OCI-LY3 (cell line): ENCODE data around the gene SLC12A7.

Source experiments
- H2AFZ ChIP-seq: fragments of 200-600, 300-600 bp; shearing (Covaris generic); 2 replicates; pipeline ENCODE4 v1.6.0; 2014; ENCODE audit warnings: antibody characterized with exemption, low read depth, low read length
- H3K27ac ChIP-seq: fragments of 200-600, 300-600 bp; sonication (generic); 2 replicates; pipeline ENCODE4 v1.5.1; 2014; ENCODE audit warnings: mild to moderate bottlenecking, low read length, moderate library complexity, mixed read lengths
- H3K27me3 ChIP-seq: fragments of 200-600, 300-600 bp; sonication (generic); 2 replicates; pipeline ENCODE4 v1.6.1; 2014; ENCODE audit warnings: low read depth, low read length, mixed read lengths
- H3K36me3 ChIP-seq: fragments of 200-600, 300-600 bp; sonication (generic); replicated peaks from 2 replicates; pipeline ENCODE3; 2014; ENCODE audit warnings: low read depth, low read length, mixed read lengths
- H3K4me1 ChIP-seq: fragments of 300-600, 200-600 bp; sonication (generic); 2 replicates; pipeline ENCODE4 v1.6.1; 2014; ENCODE audit warnings: low read length, mixed read lengths
- H3K4me2 ChIP-seq: fragments of 200-600, 300-600 bp; sonication (generic); 2 replicates; pipeline ENCODE4 v1.6.1; 2014; ENCODE audit warnings: low read length, mixed read lengths
- H3K4me3 ChIP-seq: fragments of 300-600, 200-600 bp; sonication (generic); 2 replicates; pipeline ENCODE4 v1.5.1; 2014; ENCODE audit warnings: antibody characterized with exemption, mild to moderate bottlenecking, low read length, moderate library complexity
- H3K79me2 ChIP-seq: fragments of 300-600, 200-600 bp; shearing (Covaris generic); 2 replicates; pipeline ENCODE4 v1.6.1; 2014; ENCODE audit warnings: mild to moderate bottlenecking, low read length, mixed read lengths
- H3K9ac ChIP-seq: fragments of 300-600, 200-600 bp; shearing (Covaris generic); 2 replicates; pipeline ENCODE4 v1.6.0; 2014; ENCODE audit warnings: mild to moderate bottlenecking, low read length, moderate library complexity
- H3K9me3 ChIP-seq: fragments of 200-600, 300-600 bp; shearing (Covaris generic); 2 replicates; pipeline ENCODE4 v1.6.1; 2014; ENCODE audit warnings: low read length, mixed read lengths; ENCODE audit not compliant: insufficient read depth
- H4K20me1 ChIP-seq: fragments of 200-600, 300-600 bp; sonication (generic); 2 replicates; pipeline ENCODE4 v1.6.1; 2016; ENCODE audit warnings: low read length, mixed read lengths; ENCODE audit not compliant: insufficient read depth
- EZH2phosphoT487 ChIP-seq: fragments of 200-600 bp; shearing (Covaris generic); IDR thresholded peaks from 2 replicates; pipeline ENCODE4 v1.6.1; 2018; ENCODE audit warnings: antibody characterized with exemption, mixed run types, low read depth
- TF ChIP-seq, protein P1 (sequence below): fragments of 200-600, 300-600 bp; sonication (generic); IDR thresholded peaks from 2 replicates; pipeline ENCODE4 v1.5.1; 2014; ENCODE audit warnings: antibody characterized with exemption, low read length, low read depth

SLC12A7 gene

DNA sequence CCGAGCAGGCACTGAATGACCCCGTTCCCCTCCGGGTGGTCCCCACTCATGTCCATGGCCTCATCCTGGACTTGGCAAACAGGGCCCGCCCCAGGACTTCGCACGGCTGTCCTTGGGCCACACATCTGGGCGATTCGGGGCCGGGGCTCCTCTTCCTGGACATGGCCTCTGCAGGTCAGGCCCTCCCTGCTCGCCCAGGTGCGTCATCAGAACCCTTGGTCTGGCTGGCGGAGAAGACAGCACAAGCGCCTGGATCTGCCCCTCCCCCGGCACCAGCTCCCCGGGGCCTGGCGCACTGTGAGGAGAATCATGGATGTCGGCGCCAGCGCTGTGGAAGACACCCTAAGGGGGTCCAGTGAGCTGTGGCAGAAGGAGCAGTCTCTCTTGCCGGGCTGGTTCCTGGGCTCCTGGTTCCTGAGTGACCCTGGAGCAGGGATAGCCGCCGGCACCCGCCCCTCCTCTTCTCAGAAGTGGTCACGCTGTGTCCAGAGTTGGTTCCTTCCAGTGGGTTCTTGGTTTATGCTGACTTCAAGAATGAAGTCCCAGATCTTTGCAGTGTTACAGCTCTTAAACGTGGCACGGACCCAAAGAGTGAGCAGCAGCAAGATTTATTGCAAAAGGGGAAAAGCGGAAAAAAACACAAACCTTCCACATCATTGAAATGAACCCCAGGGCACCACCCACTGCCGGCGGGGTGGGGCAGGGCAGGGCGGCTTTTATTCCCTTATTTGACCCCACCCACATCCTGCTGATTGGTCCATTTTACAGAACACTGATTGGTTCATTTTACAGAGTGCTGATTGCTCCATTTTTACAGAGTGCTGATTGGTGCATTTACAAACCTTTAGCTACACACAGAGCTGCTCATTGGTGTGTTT, 25.9 kb upstream of the SLC12A7 start:
- no peak for TF ChIP-seq EZH2phosphoT487
- no peaks in the 10 kb centered on the region for H3K9me3 ChIP-seq
- H3K79me2 ChIP-seq: no peaks in the 10 kb centered on the region
- H3K4me2 ChIP-seq: peak overlapping the region; percentile 39
- no peak overlapping the region for H3K4me3 ChIP-seq
- H2AFZ ChIP-seq: peak overlapping the region; percentile 31; the same call in 1 of the 2 replicates
- peaks cover 72% of the 10 kb centered on the region for H3K4me1 ChIP-seq
- H3K27ac ChIP-seq: peak overlapping the region; percentile 66
- no peaks in the 10 kb centered on the region for H3K36me3 ChIP-seq
- no peaks in the 10 kb centered on the region for H4K20me1 ChIP-seq
- H3K9ac ChIP-seq: no peak overlapping the region
- no peaks in the 10 kb centered on the region for H3K27me3 ChIP-seq

DNA sequence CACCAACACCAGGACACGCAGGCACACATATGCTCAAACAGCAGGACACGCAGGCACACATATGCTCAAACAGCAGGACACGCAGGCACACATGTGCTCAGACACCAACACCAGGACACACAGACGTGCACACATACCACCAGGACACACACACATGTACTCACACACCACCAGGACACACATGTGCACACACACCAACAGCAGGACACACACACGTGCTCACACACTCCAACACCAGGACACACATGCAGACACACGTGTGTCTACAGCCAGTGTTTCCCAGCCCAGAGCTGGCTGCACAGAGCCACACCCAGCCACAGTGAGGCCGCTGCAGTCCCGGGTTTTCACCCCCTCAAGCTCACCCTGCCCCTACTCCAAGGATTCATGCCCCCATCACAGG, 25.0 kb upstream of the SLC12A7 start:
- H4K20me1 ChIP-seq: no peaks in the 10 kb centered on the region
- no peak overlapping the region for H3K4me2 ChIP-seq
- no peaks in the 10 kb centered on the region for H3K36me3 ChIP-seq
- no peak overlapping the region for H3K4me3 ChIP-seq
- H3K27me3 ChIP-seq: no peaks in the 10 kb centered on the region
- no peak overlapping the region for H3K9ac ChIP-seq
- TF ChIP-seq, protein P1, sequence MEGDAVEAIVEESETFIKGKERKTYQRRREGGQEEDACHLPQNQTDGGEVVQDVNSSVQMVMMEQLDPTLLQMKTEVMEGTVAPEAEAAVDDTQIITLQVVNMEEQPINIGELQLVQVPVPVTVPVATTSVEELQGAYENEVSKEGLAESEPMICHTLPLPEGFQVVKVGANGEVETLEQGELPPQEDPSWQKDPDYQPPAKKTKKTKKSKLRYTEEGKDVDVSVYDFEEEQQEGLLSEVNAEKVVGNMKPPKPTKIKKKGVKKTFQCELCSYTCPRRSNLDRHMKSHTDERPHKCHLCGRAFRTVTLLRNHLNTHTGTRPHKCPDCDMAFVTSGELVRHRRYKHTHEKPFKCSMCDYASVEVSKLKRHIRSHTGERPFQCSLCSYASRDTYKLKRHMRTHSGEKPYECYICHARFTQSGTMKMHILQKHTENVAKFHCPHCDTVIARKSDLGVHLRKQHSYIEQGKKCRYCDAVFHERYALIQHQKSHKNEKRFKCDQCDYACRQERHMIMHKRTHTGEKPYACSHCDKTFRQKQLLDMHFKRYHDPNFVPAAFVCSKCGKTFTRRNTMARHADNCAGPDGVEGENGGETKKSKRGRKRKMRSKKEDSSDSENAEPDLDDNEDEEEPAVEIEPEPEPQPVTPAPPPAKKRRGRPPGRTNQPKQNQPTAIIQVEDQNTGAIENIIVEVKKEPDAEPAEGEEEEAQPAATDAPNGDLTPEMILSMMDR: no peak
- TF ChIP-seq EZH2phosphoT487: no peak
- H2AFZ ChIP-seq: no peak overlapping the region
- no peaks in the 10 kb centered on the region for H3K9me3 ChIP-seq
- H3K4me1 ChIP-seq: peaks cover 82% of the 10 kb centered on the region
- H3K27ac ChIP-seq: no peak overlapping the region
- H3K79me2 ChIP-seq: no peaks in the 10 kb centered on the region

DNA sequence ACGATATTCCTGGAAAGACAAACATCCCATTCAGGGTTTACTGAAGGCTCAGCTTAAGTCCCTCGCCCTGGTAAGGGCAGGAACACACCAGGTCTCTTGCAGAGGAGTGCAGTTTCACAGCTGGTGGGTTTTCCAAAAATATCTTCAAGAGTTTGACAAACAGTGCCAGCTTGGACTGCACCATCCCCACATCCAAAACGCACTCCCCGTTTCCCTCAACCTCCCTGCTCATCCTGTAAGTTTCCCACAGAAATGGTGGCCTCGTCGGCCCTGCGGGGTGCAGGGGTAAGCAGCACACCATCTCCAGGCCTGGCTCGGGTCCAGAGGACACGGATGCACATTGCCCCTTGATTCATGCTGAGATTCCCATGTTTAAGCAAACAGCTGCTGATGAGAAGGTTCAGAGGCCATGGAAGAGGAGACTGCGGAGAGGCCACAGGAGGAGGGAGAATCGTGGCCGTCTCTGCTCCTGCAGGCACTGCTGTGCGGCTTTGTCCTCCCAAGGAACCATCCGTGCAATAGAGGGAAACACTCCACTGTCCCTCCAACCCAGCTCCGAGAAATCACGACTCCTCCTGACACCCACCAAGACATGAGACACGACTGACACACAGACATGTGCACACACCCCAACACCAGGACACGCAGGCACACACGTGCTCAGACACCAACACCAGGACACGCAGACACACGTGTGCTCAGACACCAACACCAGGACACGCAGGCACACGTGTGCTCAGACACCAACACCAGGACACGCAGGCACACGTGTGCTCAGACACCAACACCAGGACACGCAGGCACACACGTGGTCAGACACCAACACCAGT, 24.0 kb upstream of the SLC12A7 start:
- TF ChIP-seq, protein P1: no peak
- TF ChIP-seq EZH2phosphoT487: no peak
- H3K27ac ChIP-seq: peak overlapping the region; percentile 87

DNA sequence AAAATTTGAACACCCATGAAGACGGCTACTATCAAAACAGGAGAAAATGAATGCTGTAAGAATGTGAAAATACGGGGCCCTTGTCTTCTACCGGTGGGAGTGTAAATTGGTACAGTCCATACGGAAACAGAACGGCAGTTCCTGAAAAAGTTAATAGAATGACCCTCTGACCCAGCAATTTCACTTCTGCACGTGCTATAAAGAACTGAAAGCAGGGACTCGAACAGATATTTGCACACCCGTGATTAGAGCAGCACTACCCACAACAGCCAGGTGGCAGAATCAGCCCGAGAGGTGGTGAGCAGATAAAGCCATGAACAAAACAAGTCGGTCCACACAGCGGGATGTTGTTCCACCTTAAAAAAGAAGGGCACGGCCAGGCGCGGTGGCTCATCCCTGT, 22.6 kb upstream of the SLC12A7 start:
- Histone ChIP-seq H3K4me2 (peak overlapping the region; percentile 57), H3K9me3 (no peaks in the 10 kb centered on the region), H2AFZ (no peak overlapping the region), H3K4me1 (peaks cover 86% of the 10 kb centered on the region), H3K36me3 (no peaks in the 10 kb centered on the region), H3K4me3 (peak overlapping the region; percentile 45), H3K27me3 (no peaks in the 10 kb centered on the region), H3K79me2 (no peaks in the 10 kb centered on the region), H3K9ac (peak overlapping the region; percentile 51), H3K27ac (peak overlapping the region; percentile 87), H4K20me1 (no peaks in the 10 kb centered on the region)
- TF ChIP-seq EZH2phosphoT487: no peak
- TF ChIP-seq, protein P1: peak; percentile 56

More for the DNA sequence above, 24.0 kb upstream of the SLC12A7 start:
- Histone ChIP-seq H3K27me3 (no peaks in the 10 kb centered on the region), H3K9me3 (no peaks in the 10 kb centered on the region), H3K36me3 (no peaks in the 10 kb centered on the region), H3K4me2 (peak overlapping the region; percentile 57), H2AFZ (no peak overlapping the region), H3K79me2 (no peaks in the 10 kb centered on the region), H3K4me3 (no peak overlapping the region), H3K9ac (no peak overlapping the region), H3K4me1 (peaks cover 90% of the 10 kb centered on the region), H4K20me1 (no peaks in the 10 kb centered on the region)
